H1 (cell line): Measurements from ENCODE around the gene ADH1C. TPM values are rescaled to one million over a fixed set of nuclear protein-coding genes. Genes with fewer than 3 reads are reported as not detected.

Experiments
- CBX5 ChIP-seq: fragments of 300-800, 300-1000 bp; sonication (generic); IDR thresholded peaks from 2 replicates; pipeline ENCODE4 v1.7.1; 2016; ENCODE audit warnings: antibody characterized with exemption, low read length, low read depth
- polyA plus RNA-seq, 7 experiments: library from polyadenylated mRNA; depleted of rRNA in 3 of 7; stranded (reverse) in 5 of 7; unstranded in 2 of 7; fragments of >200 nt in 5 of 7; fragments of 200-250 nt in 2 of 7; gene quantifications; 1 replicate in 5 of 7; 2 replicates in 1 of 7; 4 replicates in 1 of 7; pipeline versions ENCODE4 v1.2.1 to v1.2.3, GENCODE V29; 2011 to 2013; ENCODE audit warnings: missing spikeins in 2 of 7, mixed read lengths in 2 of 7
- total RNA-seq: library from RNA; stranded (reverse); fragmentation: NEBNext Ultra II Directional; extraction: Animal tissue kit (Norgen Biotek cat#: 25700); gene quantifications from 2 replicates; pipeline ENCODE4 v1.2.1, GENCODE V29; 2021

Gene ADH1C
- total and polyA plus RNA-seq, 2 of the 8 experiments (the other 6 are each of a cell fraction or from before 2014, with no cell fraction given), result not detected

DNA sequence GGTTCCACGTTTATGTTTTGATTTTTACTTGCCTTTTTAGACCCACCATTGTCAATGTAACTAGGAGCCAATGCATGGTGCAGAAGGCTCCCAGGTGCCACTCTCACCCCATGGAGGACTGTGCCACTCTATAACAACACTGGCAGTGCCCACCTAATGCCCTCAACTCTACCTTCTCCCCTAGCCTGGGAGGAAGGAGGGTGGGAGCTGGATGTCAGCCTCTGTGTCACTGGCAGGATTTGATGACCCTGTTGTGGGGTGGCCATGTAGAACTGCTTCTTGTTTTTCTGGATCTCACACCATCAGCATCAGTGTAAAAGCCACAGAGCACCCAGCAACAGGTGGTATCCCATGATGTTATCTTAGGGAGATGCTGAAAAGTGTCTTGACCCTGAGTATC is 17.7 kb downstream of the ADH1C start (continued):
- TF ChIP-seq CBX5, result no peak
